Thyroid gland (tissue), 4 donors: ENCODE data around the gene ASAP2. TPM values are rescaled to one million over a fixed set of nuclear protein-coding genes. Genes with fewer than 3 reads are reported as not detected.

ENCODE experiments used
- DNase-seq, 2 donors: peaks; one replicate each; pipeline ENCODE4 v3.0.0-alpha.2; 2019
- H3K27ac ChIP-seq, 3 donors: fragments of 200-600 bp; sonication (generic); 1 replicate in 2 of 3; 2 replicates in 1 of 3; pipeline ENCODE4 v1.5.1; 2016 to 2019; ENCODE audit warnings: mild to moderate bottlenecking in 1 of 3, moderate library complexity in 1 of 3
- H3K27me3 ChIP-seq: fragments of 200-600 bp; sonication (generic); one replicate; pipeline ENCODE4 v1.5.1; 2019
- H3K36me3 ChIP-seq, 2 donors: fragments of 200-600 bp; sonication (generic); one replicate each; pipeline ENCODE4 v1.5.1; 2016 to 2019
- H3K4me1 ChIP-seq, 2 donors: fragments of 200-600 bp; sonication (generic); one replicate each; pipeline ENCODE4 v1.5.1; 2017 to 2019
- H3K4me3 ChIP-seq, 3 donors: fragments of 200-600 bp; sonication (generic); replicated peaks in 1 of 3; 1 replicate in 2 of 3; 2 replicates in 1 of 3; pipeline ENCODE4 v1.5.1; 2016; ENCODE audit warnings: mild to moderate bottlenecking in 1 of 3
- H3K9me3 ChIP-seq: fragments of 200-600 bp; sonication (generic); one replicate; pipeline ENCODE4 v1.5.1; 2017
- POLR2A ChIP-seq, 2 donors: fragments of 450-650 bp; IDR thresholded peaks; one replicate each; pipeline ENCODE4 v1.6.1; 2017; ENCODE audit warnings: antibody characterized with exemption in 2 of 2, mild to moderate bottlenecking in 2 of 2, moderate library complexity in 1 of 2
- WGBS, 2 donors: methylation state at CpG; one replicate each; pipeline ENCODE4 v1.1.5; 2017; 5-methylcytosine and 5-hydroxymethylcytosine counted together
- intact Hi-C: fragments of 100-400 bp; cut with DNase I; formaldehyde crosslinking; loops from one replicate; pipeline ENCODE4 v1.15.1; 2023
- total RNA-seq, 4 donors: library from RNA; depleted of rRNA; stranded (reverse); fragments of >200 nt; gene quantifications; one replicate each; pipeline ENCODE4 v1.2.3, GENCODE V29; 2016
- TF ChIP-seq, protein P1 (sequence below), 6 experiments: fragments of 200-600 bp in 3 of 6; fragments of 450-650 bp in 3 of 6; sonication (generic) in 3 of 6; IDR thresholded peaks; one replicate each; pipeline ENCODE4 v1.5.1; 2016 to 2019; ENCODE audit warnings: antibody characterized with exemption in 6 of 6, mild to moderate bottlenecking in 2 of 6, inconsistent platforms in 1 of 6, moderate library complexity in 1 of 6

The ASAP2 gene
- total RNA-seq, 4 donors from 2014 or later: 40.3 to 55.3 (median 47.3) TPM

DNA sequence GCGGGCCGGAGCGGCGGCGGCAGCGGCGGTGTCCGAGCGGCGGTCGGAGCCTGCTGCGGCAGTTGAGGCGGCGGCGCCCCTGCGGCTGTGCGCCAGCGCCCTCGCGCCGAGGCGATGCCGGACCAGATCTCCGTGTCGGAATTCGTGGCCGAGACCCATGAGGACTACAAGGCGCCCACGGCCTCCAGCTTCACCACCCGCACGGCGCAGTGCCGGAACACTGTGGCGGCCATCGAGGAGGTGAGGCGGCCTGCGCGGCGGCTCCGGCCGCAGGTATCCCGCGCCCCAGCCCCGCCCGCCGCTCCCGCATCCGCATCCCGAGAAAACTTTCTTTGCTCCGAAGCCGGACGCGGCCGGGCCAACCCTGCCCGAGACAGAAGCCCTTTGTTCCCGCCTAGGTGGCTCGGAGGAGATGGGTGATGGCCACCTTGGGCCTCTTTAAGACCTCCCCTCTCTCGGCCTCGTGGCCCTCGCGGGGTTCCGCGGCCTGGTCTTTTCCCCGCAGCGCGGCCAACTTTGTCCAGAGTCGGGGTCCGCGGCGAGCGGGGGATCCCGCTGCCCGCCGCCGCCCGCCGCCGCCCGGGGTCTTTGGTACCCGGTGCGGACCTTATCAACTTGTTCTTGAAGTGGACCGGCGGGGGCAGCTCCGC is 504 bp downstream of the ASAP2 start:
- peak; percentile 45 to 55 for DNase-seq
- no peaks in the 10 kb centered on the region for H3K9me3 ChIP-seq
- intact Hi-C loops: loop anchor here (5.0 kb wide), 2 partner anchors 65 to 130 kb away; no protein-coding TSS in a partner anchor
- 0% methylated on average over 35 of the region's 84 CpGs; no CpG with 5 or more reads in 1 of the 2 donors for WGBS, 2 donors
- no peaks in the 10 kb centered on the region for H3K27me3 ChIP-seq
- peak overlapping the region; percentile 93 to 95 (median 95) for H3K27ac ChIP-seq
- H3K36me3 ChIP-seq: no peaks in the 10 kb centered on the region
- TF ChIP-seq, protein P1, sequence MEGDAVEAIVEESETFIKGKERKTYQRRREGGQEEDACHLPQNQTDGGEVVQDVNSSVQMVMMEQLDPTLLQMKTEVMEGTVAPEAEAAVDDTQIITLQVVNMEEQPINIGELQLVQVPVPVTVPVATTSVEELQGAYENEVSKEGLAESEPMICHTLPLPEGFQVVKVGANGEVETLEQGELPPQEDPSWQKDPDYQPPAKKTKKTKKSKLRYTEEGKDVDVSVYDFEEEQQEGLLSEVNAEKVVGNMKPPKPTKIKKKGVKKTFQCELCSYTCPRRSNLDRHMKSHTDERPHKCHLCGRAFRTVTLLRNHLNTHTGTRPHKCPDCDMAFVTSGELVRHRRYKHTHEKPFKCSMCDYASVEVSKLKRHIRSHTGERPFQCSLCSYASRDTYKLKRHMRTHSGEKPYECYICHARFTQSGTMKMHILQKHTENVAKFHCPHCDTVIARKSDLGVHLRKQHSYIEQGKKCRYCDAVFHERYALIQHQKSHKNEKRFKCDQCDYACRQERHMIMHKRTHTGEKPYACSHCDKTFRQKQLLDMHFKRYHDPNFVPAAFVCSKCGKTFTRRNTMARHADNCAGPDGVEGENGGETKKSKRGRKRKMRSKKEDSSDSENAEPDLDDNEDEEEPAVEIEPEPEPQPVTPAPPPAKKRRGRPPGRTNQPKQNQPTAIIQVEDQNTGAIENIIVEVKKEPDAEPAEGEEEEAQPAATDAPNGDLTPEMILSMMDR (IDR thresholded peaks at IDR 0.05): no peak
- no peak for TF ChIP-seq POLR2A (IDR thresholded peaks at IDR 0.05)
- H3K4me1 ChIP-seq: peaks cover 14 to 35% of the 10 kb centered on the region in 2 donors
- peak overlapping the region; percentile 78 to 88 (median 86) for H3K4me3 ChIP-seq

DNA sequence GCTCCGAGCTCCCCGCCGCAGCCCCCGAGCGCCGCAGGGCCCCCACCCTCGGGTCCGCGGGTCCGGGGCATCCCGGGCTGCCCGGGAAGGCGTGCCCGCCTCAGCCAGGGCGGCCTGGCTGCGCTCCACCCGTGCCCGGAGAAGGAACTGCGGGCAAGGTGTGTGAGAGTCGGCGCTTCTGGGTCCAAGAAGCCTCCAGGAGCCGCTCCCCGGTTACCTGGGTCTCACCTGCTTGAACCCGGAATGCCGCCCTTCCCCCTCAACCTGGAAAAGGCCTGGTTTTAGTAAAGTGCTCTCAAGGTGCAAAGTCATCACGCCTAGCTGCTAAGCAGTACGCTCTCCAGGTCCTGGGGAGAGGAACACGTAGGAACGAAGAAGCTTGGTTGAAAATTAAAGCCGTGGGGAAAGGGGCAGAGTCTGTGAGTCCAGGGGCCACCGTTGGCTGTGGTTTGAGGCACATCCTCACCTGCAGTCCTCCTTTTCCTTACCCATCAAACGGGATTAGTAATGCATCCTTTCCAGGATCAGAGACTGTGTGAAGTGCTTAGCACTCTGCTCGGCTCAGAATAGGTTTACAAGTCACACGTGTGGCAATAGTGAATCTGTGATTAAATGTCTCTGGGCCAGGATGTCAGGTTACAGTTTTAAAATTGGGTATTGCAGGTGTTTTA is 1.2 kb downstream of the ASAP2 start:
- peak in 1 of 2 donors; percentile 57 for TF ChIP-seq POLR2A (IDR thresholded peaks at IDR 0.05)
- TF ChIP-seq, protein P1 (IDR thresholded peaks at IDR 0.05): peak in 1 of 6 experiments; percentile 10
- no peaks in the 10 kb centered on the region for H3K27me3 ChIP-seq
- intact Hi-C loops: loop anchor here (5.0 kb wide), 2 partner anchors 65 to 130 kb away; no protein-coding TSS in a partner anchor
- peak; percentile 88 to 89 for DNase-seq
- H3K27ac ChIP-seq: peak overlapping the region; percentile 93 to 95 (median 95)
- H3K4me3 ChIP-seq: peak overlapping the region; percentile 78 to 88 (median 86)
- H3K36me3 ChIP-seq: no peaks in the 10 kb centered on the region
- no peaks in the 10 kb centered on the region for H3K9me3 ChIP-seq
- 0 to 1% methylated on average over 9 of the region's 34 CpGs for WGBS, 2 donors
- H3K4me1 ChIP-seq: peaks cover 21 to 42% of the 10 kb centered on the region in 2 donors

- Histone ChIP-seq H3K4me1 (peaks cover 32 to 53% of the 10 kb centered on the region in 2 donors), H3K27ac (peak overlapping the region in 1 of 3 donors; percentile 95), H3K9me3 (no peaks in the 10 kb centered on the region), H3K4me3 (peak overlapping the region in 1 of 3 donors; percentile 88), H3K36me3 (no peaks in the 10 kb centered on the region), H3K27me3 (no peaks in the 10 kb centered on the region)
- WGBS, 2 donors: 63 to 77% methylated on average over 1 of the region's 1 CpG
- TF ChIP-seq, protein P1 (IDR thresholded peaks at IDR 0.05): no peak
- no peak for TF ChIP-seq POLR2A (IDR thresholded peaks at IDR 0.05)
- intact Hi-C loops: loop anchor here (5.0 kb wide), 2 partner anchors 67 to 128 kb away; no protein-coding TSS in a partner anchor
- DNase-seq: no peak
These were observed 2.3 kb downstream of the ASAP2 start for GRCh38 chr2:9208875-9209274.

DNA sequence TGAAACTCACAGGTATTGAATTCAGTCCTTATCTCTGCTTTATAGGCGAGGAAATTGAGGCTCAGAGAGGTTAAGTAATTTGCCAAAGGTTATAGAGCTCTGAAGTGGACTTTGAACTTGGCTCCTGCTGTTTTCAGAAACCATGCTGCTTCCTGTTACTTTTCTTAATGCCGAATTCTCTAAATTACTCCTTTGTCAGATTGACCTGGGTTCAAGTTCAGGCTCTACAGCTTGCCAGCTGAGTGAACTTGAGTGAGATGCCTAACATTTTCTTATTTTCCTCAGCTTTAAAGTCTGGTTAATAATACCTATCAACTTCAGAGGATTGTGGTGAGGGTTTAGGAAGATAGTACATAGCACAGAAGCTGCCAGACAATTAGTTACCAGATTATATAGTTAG is 3.4 kb downstream of the ASAP2 start:
- Histone ChIP-seq H3K9me3 (no peaks in the 10 kb centered on the region), H3K27me3 (no peaks in the 10 kb centered on the region), H3K4me1 (peaks cover 34 to 58% of the 10 kb centered on the region in 2 donors), H3K36me3 (no peaks in the 10 kb centered on the region), H3K4me3 (no peak overlapping the region), H3K27ac (no peak overlapping the region)
- DNase-seq: no peak
- TF ChIP-seq POLR2A (IDR thresholded peaks at IDR 0.05): no peak
- TF ChIP-seq, protein P1 (IDR thresholded peaks at IDR 0.05): no peak
- intact Hi-C loops: no loop called here
- WGBS, 2 donors: 80% methylated on average over 2 of the region's 2 CpGs

DNA sequence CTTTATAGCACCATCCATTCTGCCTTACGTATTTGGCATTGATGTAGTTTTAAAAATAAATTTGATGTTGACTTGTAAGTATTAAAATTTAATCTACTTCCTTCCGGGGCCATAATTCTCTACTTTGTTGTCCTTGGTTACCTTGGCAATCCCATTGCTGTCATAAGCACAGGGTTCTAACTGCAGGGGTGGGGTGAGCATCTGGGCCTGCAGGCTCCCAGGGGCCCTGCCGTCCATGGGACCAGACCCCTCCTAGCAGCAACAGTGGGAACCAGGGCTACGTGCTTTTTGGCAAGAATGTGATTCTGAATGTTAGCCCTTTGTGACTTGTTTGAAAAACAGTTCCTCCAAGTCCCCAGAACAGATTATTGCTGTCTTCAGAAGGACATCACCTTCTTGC is 4.9 kb downstream of the ASAP2 start:
- H3K36me3 ChIP-seq: no peaks in the 10 kb centered on the region
- no peaks in the 10 kb centered on the region for H3K9me3 ChIP-seq
- H3K4me3 ChIP-seq: no peak overlapping the region
- 61 to 68% methylated on average over 4 of the region's 4 CpGs for WGBS, 2 donors
- TF ChIP-seq POLR2A (IDR thresholded peaks at IDR 0.05): no peak
- TF ChIP-seq, protein P1 (IDR thresholded peaks at IDR 0.05): no peak
- intact Hi-C loops: no loop called here
- H3K27ac ChIP-seq: peak overlapping the region; percentile 44 to 64 (median 53)
- peaks cover 31 to 55% of the 10 kb centered on the region in 2 donors for H3K4me1 ChIP-seq
- no peak for DNase-seq
- H3K27me3 ChIP-seq: no peaks in the 10 kb centered on the region
